ENCODE measurements around the gene NUDCD2.

NUDCD2 gene

DNA sequence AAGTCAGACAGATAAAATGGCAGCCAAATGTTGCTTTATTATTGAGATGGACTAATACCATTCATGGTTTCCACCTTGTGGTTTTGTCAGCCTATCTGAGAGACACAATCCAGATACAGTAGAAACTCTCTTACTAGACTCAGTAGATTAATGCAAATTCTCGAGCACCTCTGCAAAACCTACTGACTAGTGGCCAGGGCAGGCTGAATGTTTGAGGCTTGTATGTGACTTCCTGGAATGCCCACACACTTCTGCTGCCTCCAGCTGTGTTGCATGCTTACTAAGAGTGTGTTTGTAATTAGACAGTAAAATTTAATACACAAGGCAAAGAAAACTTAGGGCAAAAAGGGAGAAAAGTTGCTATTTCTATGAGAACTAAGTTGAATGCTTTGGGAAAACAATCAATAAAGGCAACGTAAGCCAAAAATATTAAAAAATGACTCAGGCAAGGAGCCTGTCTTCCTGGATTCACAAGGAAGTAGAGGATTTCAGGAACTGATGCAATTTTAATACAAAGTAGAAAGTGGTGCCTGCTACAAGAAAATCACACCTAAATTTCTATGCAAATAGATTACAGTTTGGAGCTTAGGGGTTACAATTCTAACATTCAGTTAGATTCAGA is 52.8 kb downstream of the NUDCD2 start:
- no peak overlapping the region for H4K91ac ChIP-seq (ENCODE audit: low read length)
- H3K9ac ChIP-seq (ENCODE audit: low read length): peak overlapping the region; percentile 65
- no peak overlapping the region for H3K4ac ChIP-seq (ENCODE audit: low read depth in 1 of 2, low read length in 2 of 2)
- H3K18ac ChIP-seq (ENCODE audit: low read depth in 1 of 2, low read length in 2 of 2): no peak overlapping the region
- H2AK5ac ChIP-seq (ENCODE audit: low read length, severe bottlenecking): no peak overlapping the region
- WGBS: 70% methylated on average over 2 of the region's 2 CpGs
- peaks cover 0 to 3% of the 10 kb centered on the region in 2 experiments for H3K27me3 ChIP-seq (ENCODE audit: control insufficient read depth in 1 of 2, insufficient read depth in 1 of 2, low read length in 2 of 2)
- H3K79me1 ChIP-seq (replicated peaks; ENCODE audit: low read length, poor library complexity, severe bottlenecking): no peaks in the 10 kb centered on the region
- H2AFZ ChIP-seq (ENCODE audit: low read depth, low read length): no peak overlapping the region
- H3K27ac ChIP-seq (ENCODE audit: low read length, poor library complexity, severe bottlenecking): no peak overlapping the region
- H3K36me3 ChIP-seq (ENCODE audit: control insufficient read depth in 1 of 2, insufficient read depth in 2 of 2, low read depth in 1 of 2, low read length in 2 of 2): no peaks in the 10 kb centered on the region
- no peak overlapping the region for H2BK12ac ChIP-seq (ENCODE audit: low read length in 2 of 2)
- H3K4me1 ChIP-seq (ENCODE audit: control insufficient read depth, insufficient read depth, low read depth, low read length): peaks cover 2% of the 10 kb centered on the region
- H2BK120ac ChIP-seq (ENCODE audit: low read depth, low read length): no peak overlapping the region
- H2BK5ac ChIP-seq (ENCODE audit: low read depth, low read length, poor library complexity, severe bottlenecking): no peak overlapping the region
- no peaks in the 10 kb centered on the region for H3K9me3 ChIP-seq (ENCODE audit: control insufficient read depth, low read length)
- no peak overlapping the region for H4K8ac ChIP-seq (ENCODE audit: low read length)
- no peak overlapping the region for H3K4me2 ChIP-seq (ENCODE audit: low read length, poor library complexity, severe bottlenecking)
- H2BK15ac ChIP-seq (ENCODE audit: low read depth, poor library complexity, severe bottlenecking): no peak overlapping the region
- H3K4me3 ChIP-seq (ENCODE audit: insufficient read depth in 1 of 2, low read depth in 1 of 2, low read length in 2 of 2): no peak overlapping the region
- DNase-seq: peak; percentile 2
- no peak overlapping the region for H3K23ac ChIP-seq (ENCODE audit: low read length in 2 of 2)
- no peak overlapping the region for H3K14ac ChIP-seq (ENCODE audit: low read length in 2 of 2)

DNA sequence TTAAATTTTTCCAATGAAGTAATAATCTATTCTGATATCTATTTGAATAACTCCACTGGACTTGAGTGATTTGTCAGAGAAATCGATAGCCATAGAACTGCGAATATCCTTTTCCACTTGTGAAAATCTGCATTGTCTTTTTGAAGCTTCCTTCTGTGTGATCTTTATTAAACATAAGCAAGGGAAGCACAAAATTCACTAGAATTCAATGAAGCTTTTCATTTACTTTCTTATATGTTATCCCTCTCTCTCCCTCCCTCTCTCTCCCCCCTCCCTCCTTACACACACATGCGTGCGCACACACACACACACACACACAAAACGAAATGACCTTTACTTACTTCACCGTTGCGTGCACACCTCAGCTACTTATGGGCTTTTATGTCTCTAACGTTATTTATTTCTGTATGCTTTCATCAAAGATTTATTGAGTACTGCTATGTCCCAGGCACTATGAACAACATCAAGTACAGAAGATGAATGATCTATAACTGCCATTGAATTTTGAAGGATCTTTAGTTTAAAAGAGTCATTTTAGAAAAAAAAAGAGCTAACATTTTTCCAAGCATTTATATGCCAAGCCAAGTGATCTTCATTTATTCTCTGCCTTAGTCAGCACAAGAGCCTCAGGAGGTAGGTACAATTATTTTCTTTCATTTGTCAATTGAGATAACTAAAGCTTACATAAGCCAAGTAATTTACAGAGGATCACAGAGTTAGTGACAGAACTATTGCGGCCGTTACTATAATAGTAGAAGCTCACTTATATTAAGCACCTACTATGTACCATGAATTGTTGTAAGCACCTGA is 55.3 kb downstream of the NUDCD2 start:
- Histone ChIP-seq H3K9me3 (ENCODE audit: control insufficient read depth, low read length) (no peaks in the 10 kb centered on the region), H3K4me1 (ENCODE audit: control insufficient read depth, insufficient read depth, low read depth, low read length) (peaks cover 2% of the 10 kb centered on the region), H3K9ac (ENCODE audit: low read length) (no peak overlapping the region), H3K27me3 (ENCODE audit: control insufficient read depth in 1 of 2, insufficient read depth in 1 of 2, low read length in 2 of 2) (peaks cover 0 to 3% of the 10 kb centered on the region in 2 experiments), H3K23ac (ENCODE audit: low read length in 2 of 2) (no peak overlapping the region), H3K27ac (ENCODE audit: low read length, poor library complexity, severe bottlenecking) (no peak overlapping the region), H3K4ac (ENCODE audit: low read depth in 1 of 2, low read length in 2 of 2) (no peak overlapping the region), H2BK5ac (ENCODE audit: low read depth, low read length, poor library complexity, severe bottlenecking) (no peak overlapping the region), H2AFZ (ENCODE audit: low read depth, low read length) (no peak overlapping the region), H2BK12ac (ENCODE audit: low read length in 2 of 2) (no peak overlapping the region), H2BK15ac (ENCODE audit: low read depth, poor library complexity, severe bottlenecking) (no peak overlapping the region), H3K18ac (ENCODE audit: low read depth in 1 of 2, low read length in 2 of 2) (no peak overlapping the region), H3K79me1 (replicated peaks; ENCODE audit: low read length, poor library complexity, severe bottlenecking) (no peaks in the 10 kb centered on the region), H4K91ac (ENCODE audit: low read length) (no peak overlapping the region), H3K4me3 (ENCODE audit: insufficient read depth in 1 of 2, low read depth in 1 of 2, low read length in 2 of 2) (no peak overlapping the region), H4K8ac (ENCODE audit: low read length) (no peak overlapping the region), H3K4me2 (ENCODE audit: low read length, poor library complexity, severe bottlenecking) (no peak overlapping the region), H2BK120ac (ENCODE audit: low read depth, low read length) (no peak overlapping the region), H3K14ac (ENCODE audit: low read length in 2 of 2) (no peak overlapping the region), H3K36me3 (ENCODE audit: control insufficient read depth in 1 of 2, insufficient read depth in 2 of 2, low read depth in 1 of 2, low read length in 2 of 2) (no peaks in the 10 kb centered on the region), H2AK5ac (ENCODE audit: low read length, severe bottlenecking) (no peak overlapping the region)
- no peak for DNase-seq
- 91% methylated on average over 7 of the region's 10 CpGs for WGBS

DNA sequence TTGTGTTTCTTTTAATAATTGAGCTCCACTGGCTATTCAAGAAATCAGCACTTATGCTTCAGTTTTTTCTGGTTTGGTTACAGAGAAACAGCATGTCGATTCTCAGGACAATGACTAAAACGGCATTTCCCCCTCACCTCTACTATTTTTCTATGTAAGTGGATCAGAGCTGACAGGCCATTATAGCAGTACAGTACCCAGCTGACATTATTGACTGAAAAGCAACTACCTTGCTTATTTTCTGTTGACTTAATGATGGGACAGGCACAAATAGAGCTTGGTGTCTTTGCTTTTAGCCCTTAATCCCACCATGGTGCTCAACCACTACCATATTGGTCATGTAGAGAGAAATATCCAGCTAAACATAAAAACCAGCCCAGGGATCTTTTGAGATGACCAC is 57.9 kb downstream of the NUDCD2 start:
- Histone ChIP-seq H3K4me3 (ENCODE audit: insufficient read depth in 1 of 2, low read depth in 1 of 2, low read length in 2 of 2) (no peak overlapping the region), H3K14ac (ENCODE audit: low read length in 2 of 2) (no peak overlapping the region), H3K4ac (ENCODE audit: low read depth in 1 of 2, low read length in 2 of 2) (no peak overlapping the region), H3K4me1 (ENCODE audit: control insufficient read depth, insufficient read depth, low read depth, low read length) (no peaks in the 10 kb centered on the region), H3K18ac (ENCODE audit: low read depth in 1 of 2, low read length in 2 of 2) (no peak overlapping the region), H3K27me3 (ENCODE audit: control insufficient read depth in 1 of 2, insufficient read depth in 1 of 2, low read length in 2 of 2) (peaks cover 0 to 6% of the 10 kb centered on the region in 2 experiments), H2AK5ac (ENCODE audit: low read length, severe bottlenecking) (no peak overlapping the region), H3K23ac (ENCODE audit: low read length in 2 of 2) (no peak overlapping the region), H2AFZ (ENCODE audit: low read depth, low read length) (no peak overlapping the region), H4K91ac (ENCODE audit: low read length) (no peak overlapping the region), H2BK5ac (ENCODE audit: low read depth, low read length, poor library complexity, severe bottlenecking) (no peak overlapping the region), H3K9me3 (ENCODE audit: control insufficient read depth, low read length) (no peaks in the 10 kb centered on the region), H3K36me3 (ENCODE audit: control insufficient read depth in 1 of 2, insufficient read depth in 2 of 2, low read depth in 1 of 2, low read length in 2 of 2) (no peaks in the 10 kb centered on the region), H3K4me2 (ENCODE audit: low read length, poor library complexity, severe bottlenecking) (no peak overlapping the region), H3K9ac (ENCODE audit: low read length) (no peak overlapping the region), H4K8ac (ENCODE audit: low read length) (no peak overlapping the region), H3K79me1 (replicated peaks; ENCODE audit: low read length, poor library complexity, severe bottlenecking) (no peaks in the 10 kb centered on the region), H3K27ac (ENCODE audit: low read length, poor library complexity, severe bottlenecking) (no peak overlapping the region), H2BK120ac (ENCODE audit: low read depth, low read length) (no peak overlapping the region), H2BK12ac (ENCODE audit: low read length in 2 of 2) (no peak overlapping the region), H2BK15ac (ENCODE audit: low read depth, poor library complexity, severe bottlenecking) (no peak overlapping the region)
- DNase-seq: no peak
- WGBS: 50% methylated on average over 1 of the region's 2 CpGs

DNA sequence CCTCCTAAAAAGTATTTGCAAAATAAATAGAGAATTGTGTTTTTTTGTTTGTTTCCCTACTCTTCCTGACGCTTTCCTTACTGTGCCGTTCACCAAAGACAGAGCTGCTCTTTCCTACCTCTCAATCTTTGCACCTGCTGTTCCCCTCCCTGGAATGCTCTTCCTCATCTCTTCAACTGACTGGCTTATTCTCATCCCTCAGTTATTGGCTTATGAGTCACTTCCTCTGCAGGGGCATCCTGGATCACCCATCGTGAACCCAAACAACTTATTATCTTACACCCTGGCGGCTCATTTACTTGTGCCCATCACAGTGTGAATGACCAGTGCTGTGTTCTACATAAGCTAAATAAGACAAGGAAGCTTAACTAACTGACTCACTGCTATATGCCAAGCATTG is 58.6 kb downstream of the NUDCD2 start:
- H4K91ac ChIP-seq (ENCODE audit: low read length): no peak overlapping the region
- no peak overlapping the region for H3K4me2 ChIP-seq (ENCODE audit: low read length, poor library complexity, severe bottlenecking)
- 48% methylated on average over 4 of the region's 4 CpGs for WGBS
- no peak overlapping the region for H2AK5ac ChIP-seq (ENCODE audit: low read length, severe bottlenecking)
- H3K4ac ChIP-seq (ENCODE audit: low read depth in 1 of 2, low read length in 2 of 2): no peak overlapping the region
- no peaks in the 10 kb centered on the region for H3K36me3 ChIP-seq (ENCODE audit: control insufficient read depth in 1 of 2, insufficient read depth in 2 of 2, low read depth in 1 of 2, low read length in 2 of 2)
- H2BK5ac ChIP-seq (ENCODE audit: low read depth, low read length, poor library complexity, severe bottlenecking): no peak overlapping the region
- H3K9me3 ChIP-seq (ENCODE audit: control insufficient read depth, low read length): no peaks in the 10 kb centered on the region
- no peak for DNase-seq
- H3K14ac ChIP-seq (ENCODE audit: low read length in 2 of 2): no peak overlapping the region
- no peak overlapping the region for H4K8ac ChIP-seq (ENCODE audit: low read length)
- H3K27me3 ChIP-seq (ENCODE audit: control insufficient read depth in 1 of 2, insufficient read depth in 1 of 2, low read length in 2 of 2): peaks cover 0 to 6% of the 10 kb centered on the region in 2 experiments
- no peak overlapping the region for H3K27ac ChIP-seq (ENCODE audit: low read length, poor library complexity, severe bottlenecking)
- no peak overlapping the region for H3K23ac ChIP-seq (ENCODE audit: low read length in 2 of 2)
- no peak overlapping the region for H3K9ac ChIP-seq (ENCODE audit: low read length)
- no peak overlapping the region for H2BK12ac ChIP-seq (ENCODE audit: low read length in 2 of 2)
- no peak overlapping the region for H2AFZ ChIP-seq (ENCODE audit: low read depth, low read length)
- no peak overlapping the region for H3K4me3 ChIP-seq (ENCODE audit: insufficient read depth in 1 of 2, low read depth in 1 of 2, low read length in 2 of 2)
- H3K18ac ChIP-seq (ENCODE audit: low read depth in 1 of 2, low read length in 2 of 2): no peak overlapping the region
- no peaks in the 10 kb centered on the region for H3K79me1 ChIP-seq (replicated peaks; ENCODE audit: low read length, poor library complexity, severe bottlenecking)
- H3K4me1 ChIP-seq (ENCODE audit: control insufficient read depth, insufficient read depth, low read depth, low read length): no peaks in the 10 kb centered on the region
- H2BK15ac ChIP-seq (ENCODE audit: low read depth, poor library complexity, severe bottlenecking): no peak overlapping the region
- H2BK120ac ChIP-seq (ENCODE audit: low read depth, low read length): no peak overlapping the region
